Brain pericyte (primary cell): Measurements from ENCODE around the gene CNOT2.

Experiments used
- DNase-seq: peaks from one replicate; pipeline ENCODE4 v3.0.0-alpha.2; 2012; ENCODE audit warnings: low read depth, low spot score

The CNOT2 gene

GRCh38 chr12:70242695-70243509 is at the start of gene CNOT2:
CNOT2 (plus strand) TSS chr12:70243433; CDS start chr12:70278227, 34,794 bp downstream.
- peak; percentile 67 for DNase-seq

- DNase-seq = no peak
Observed at GRCh38 chr12:70194076-70194475, 49.2 kb upstream of the CNOT2 start.

- no peak for DNase-seq
Observed at GRCh38 chr12:70196811-70197281, 46.4 kb upstream of the CNOT2 start.

- no peak for DNase-seq
Observed at GRCh38 chr12:70197345-70197744, 45.9 kb upstream of the CNOT2 start.

- no peak for DNase-seq
Observed at GRCh38 chr12:70213707-70214106, 29.5 kb upstream of the CNOT2 start.

- no peak for DNase-seq
Observed at GRCh38 chr12:70214972-70215617, 28.1 kb upstream of the CNOT2 start.

- no peak for DNase-seq
Observed at GRCh38 chr12:70217416-70217815, 25.8 kb upstream of the CNOT2 start.

- no peak for DNase-seq
Observed at GRCh38 chr12:70221626-70222025, 21.6 kb upstream of the CNOT2 start.

GRCh38 chr12:70227911-70228310 is 15.3 kb upstream of the CNOT2 start:
- DNase-seq = no peak

- no peak for DNase-seq
Observed at GRCh38 chr12:70230934-70231606, 12.2 kb upstream of the CNOT2 start.

GRCh38 chr12:70236990-70237389 is 6.2 kb upstream of the CNOT2 start:
- DNase-seq = no peak

- no peak for DNase-seq
Observed at GRCh38 chr12:70240673-70241072, 2.6 kb upstream of the CNOT2 start.

- DNase-seq = no peak
Observed at GRCh38 chr12:70241845-70242244, 1.4 kb upstream of the CNOT2 start.

GRCh38 chr12:70243510-70244371 is 508 bp downstream of the CNOT2 start:
- no peak for DNase-seq

- DNase-seq = no peak
Observed at GRCh38 chr12:70244409-70244808, 1.2 kb downstream of the CNOT2 start.

GRCh38 chr12:70245458-70245857 is 2.2 kb downstream of the CNOT2 start:
- no peak for DNase-seq

- no peak for DNase-seq
Observed at GRCh38 chr12:70246580-70246979, 3.3 kb downstream of the CNOT2 start.

GRCh38 chr12:70247653-70248199 is 4.5 kb downstream of the CNOT2 start:
- DNase-seq = no peak

GRCh38 chr12:70248876-70249275 is 5.6 kb downstream of the CNOT2 start:
- DNase-seq = no peak

- DNase-seq = no peak
Observed at GRCh38 chr12:70249903-70250302, 6.7 kb downstream of the CNOT2 start.

GRCh38 chr12:70251226-70251625 is 8.0 kb downstream of the CNOT2 start:
- DNase-seq = no peak
